CD14-positive monocyte (primary cell): ENCODE data around the gene CCDC3. TPM values are rescaled to one million over a fixed set of nuclear protein-coding genes. Genes with fewer than 3 reads are reported as not detected.

Experiments used
- DNase-seq, 3 donors: peaks; one replicate each; pipeline ENCODE4 v3.0.0-alpha.2; 2011 to 2022
- H2AFZ ChIP-seq: 2 replicates; pipeline ENCODE4 v1.6.0; 2012; ENCODE audit warnings: mild to moderate bottlenecking, low read depth, low read length, inconsistent platforms; ENCODE audit not compliant: insufficient read depth, poor library complexity, severe bottlenecking
- H3K27ac ChIP-seq, 2 donors: 1 replicate in 1 of 2; 2 replicates in 1 of 2; pipeline ENCODE4 v1.5.1; 2012 to 2013; ENCODE audit warnings: low read length in 2 of 2, control low read depth in 1 of 2, inconsistent platforms in 1 of 2, low read depth in 1 of 2, mild to moderate bottlenecking in 1 of 2
- H3K27me3 ChIP-seq, 2 donors: one replicate each; pipeline versions ENCODE4 v1.6.0 to v1.6.1; 2011 to 2013; ENCODE audit warnings: low read length in 2 of 2; ENCODE audit not compliant: control insufficient read depth in 2 of 2, insufficient read depth in 2 of 2
- H3K36me3 ChIP-seq, 2 donors: replicated peaks in 1 of 2; 1 replicate in 1 of 2; 2 replicates in 1 of 2; pipeline versions ENCODE4 v1.5.1 to v1.6.1; 2012 to 2013; ENCODE audit warnings: low read length in 2 of 2, control low read depth in 1 of 2, inconsistent platforms in 1 of 2, mild to moderate bottlenecking in 1 of 2; ENCODE audit not compliant: insufficient read depth in 2 of 2, control insufficient read depth in 1 of 2
- H3K4me1 ChIP-seq, 2 donors: 1 replicate in 1 of 2; 2 replicates in 1 of 2; pipeline versions ENCODE4 v1.5.1 to v1.6.1; 2012 to 2013; ENCODE audit warnings: low read length in 2 of 2, control low read depth in 1 of 2, inconsistent platforms in 1 of 2, mild to moderate bottlenecking in 1 of 2, moderate library complexity in 1 of 2; ENCODE audit not compliant: insufficient read depth in 2 of 2, control insufficient read depth in 1 of 2
- H3K4me2 ChIP-seq: replicated peaks from 2 replicates; pipeline ENCODE3; 2012; ENCODE audit warnings: low read length, moderate library complexity, mild to moderate bottlenecking; ENCODE audit not compliant: poor library complexity, severe bottlenecking; ENCODE audit errors: extremely low read depth
- H3K4me3 ChIP-seq, 3 experiments: fragments of 200-600 bp in 1 of 3; sonication (generic) in 1 of 3; replicated peaks in 1 of 3; 1 replicate in 2 of 3; 2 replicates in 1 of 3; pipeline ENCODE4 v1.5.1; 2011 to 2013; ENCODE audit warnings: low read length in 3 of 3, mild to moderate bottlenecking in 3 of 3, control low read depth in 2 of 3, low read depth in 2 of 3, inconsistent platforms in 1 of 3, moderate library complexity in 1 of 3
- H3K79me2 ChIP-seq: 2 replicates; pipeline ENCODE4 v1.6.0; 2012; ENCODE audit warnings: mild to moderate bottlenecking, control low read depth, inconsistent platforms, low read length, moderate library complexity; ENCODE audit not compliant: insufficient read depth
- H3K9ac ChIP-seq: 2 replicates; pipeline ENCODE4 v1.6.0; 2017; ENCODE audit warnings: low read length, mild to moderate bottlenecking; ENCODE audit not compliant: insufficient read depth, poor library complexity, severe bottlenecking
- H3K9me3 ChIP-seq, 2 donors: replicated peaks in 1 of 2; 1 replicate in 1 of 2; 2 replicates in 1 of 2; pipeline versions ENCODE4 v1.5.1 to v1.6.1; 2012 to 2013; ENCODE audit warnings: low read length in 2 of 2, control low read depth in 1 of 2; ENCODE audit not compliant: control insufficient read depth in 1 of 2, insufficient read depth in 1 of 2
- H4K20me1 ChIP-seq: 2 replicates; pipeline ENCODE4 v1.6.0; 2012; ENCODE audit warnings: mild to moderate bottlenecking, low read length, control low read depth, moderate library complexity; ENCODE audit not compliant: insufficient read depth
- H3K27ac Mint-ChIP-seq, 7 donors: one replicate each; pipeline ENCODE4 v1.8.0; 2020; ENCODE audit warnings: mild to moderate bottlenecking in 7 of 7, mixed read lengths in 7 of 7, moderate library complexity in 6 of 7, inconsistent platforms in 2 of 7
- H3K27me3 Mint-ChIP-seq, 3 donors: one replicate each; pipeline ENCODE4 v1.8.0; 2021 to 2022; ENCODE audit warnings: low read depth in 3 of 3, mild to moderate bottlenecking in 3 of 3, mixed read lengths in 3 of 3, moderate library complexity in 3 of 3, inconsistent platforms in 1 of 3
- H3K36me3 Mint-ChIP-seq, 2 donors: one replicate each; pipeline ENCODE4 v1.8.0; 2020; ENCODE audit warnings: mixed read lengths in 2 of 2, inconsistent platforms in 1 of 2, mild to moderate bottlenecking in 1 of 2
- H3K4me1 Mint-ChIP-seq: one replicate; pipeline ENCODE4 v1.8.0; 2020; ENCODE audit warnings: mild to moderate bottlenecking, mixed read lengths
- H3K4me3 Mint-ChIP-seq, 2 donors: one replicate each; pipeline ENCODE4 v1.8.0; 2020; ENCODE audit warnings: mild to moderate bottlenecking in 2 of 2, mixed read lengths in 2 of 2, moderate library complexity in 1 of 2
- H3K9me3 Mint-ChIP-seq, 7 donors: one replicate each; pipeline ENCODE4 v1.8.0; 2020 to 2022; ENCODE audit warnings: mixed read lengths in 7 of 7, mild to moderate bottlenecking in 6 of 7, moderate library complexity in 6 of 7, inconsistent platforms in 2 of 7
- CTCF ChIP-seq: fragments of 200-600 bp; IDR thresholded peaks from one replicate; pipeline ENCODE4 v1.8.0; 2022; ENCODE audit warnings: antibody characterized with exemption, mild to moderate bottlenecking
- WGBS: methylation state at CpG from one replicate; pipeline ENCODE4 v1.1.5; 2013; ENCODE audit warnings: missing lambda C conversion rate; ENCODE audit not compliant: insufficient coverage; 5-methylcytosine and 5-hydroxymethylcytosine counted together
- intact Hi-C, 2 donors: fragments of 100-400 bp; cut with micrococcal nuclease; formaldehyde crosslinking; loops; one replicate each; pipeline versions ENCODE4 v1.15.0 to v1.15.1; 2023
- polyA plus RNA-seq, 3 donors: library from polyadenylated mRNA; depleted of rRNA in 1 of 3; unstranded in 2 of 3; stranded (reverse) in 1 of 3; fragments of 300-500 nt in 2 of 3; fragments of >200 nt in 1 of 3; fragmentation: Illumina TruSeq in 2 of 3; gene quantifications; 1 replicate in 2 of 3; 2 replicates in 1 of 3; pipeline ENCODE4 v1.2.3, GENCODE V29; 2012 to 2021

Gene CCDC3
- polyA plus RNA-seq, 3 donors, result not detected

DNA sequence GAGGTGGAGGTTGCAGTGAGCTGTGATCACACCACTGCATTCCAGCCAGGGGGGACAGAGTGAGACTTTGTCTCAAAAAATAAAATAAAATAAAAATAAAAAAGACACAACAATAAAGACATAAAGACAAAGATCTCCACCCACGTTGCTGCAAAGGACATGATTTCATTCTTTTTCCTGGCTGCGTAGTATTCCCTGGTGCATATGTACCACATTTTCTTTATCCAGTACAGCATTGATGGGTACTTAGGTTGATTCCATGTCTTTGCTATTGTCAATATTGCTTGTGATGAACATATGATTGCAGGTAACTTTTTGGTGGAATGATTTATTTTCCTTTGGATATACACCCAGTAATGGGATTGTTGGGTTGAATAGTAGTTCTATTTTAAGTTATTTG, 42.0 kb upstream of the CCDC3 start:
- H3K9me3 ChIP-seq, result peaks cover 0 to 4% of the 10 kb centered on the region in 2 donors
- Mint-ChIP-seq H3K9me3 (peaks cover 0 to 5% (median 3%) of the 10 kb centered on the region in 7 donors), H3K4me3 (no peak overlapping the region), H3K27ac (no peak overlapping the region), H3K27me3 (peaks cover 0 to 2% (median 0%) of the 10 kb centered on the region in 3 donors), H3K36me3 (no peaks in the 10 kb centered on the region), H3K4me1 (no peaks in the 10 kb centered on the region)
- H3K79me2 ChIP-seq, result no peaks in the 10 kb centered on the region
- H3K27ac ChIP-seq, result no peak overlapping the region
- 100% methylated on average over 1 of the region's 2 CpGs for WGBS
- intact Hi-C loops, result no loop called here
- no peak overlapping the region for H3K4me3 ChIP-seq
- H4K20me1 ChIP-seq, result no peaks in the 10 kb centered on the region
- H3K4me1 ChIP-seq, result no peaks in the 10 kb centered on the region
- no peaks in the 10 kb centered on the region for H3K36me3 ChIP-seq
- H2AFZ ChIP-seq, result no peak overlapping the region
- H3K27me3 ChIP-seq, result no peaks in the 10 kb centered on the region
- no peak for DNase-seq
- no peak overlapping the region for H3K9ac ChIP-seq
- no peak for TF ChIP-seq CTCF
- no peak overlapping the region for H3K4me2 ChIP-seq

DNA sequence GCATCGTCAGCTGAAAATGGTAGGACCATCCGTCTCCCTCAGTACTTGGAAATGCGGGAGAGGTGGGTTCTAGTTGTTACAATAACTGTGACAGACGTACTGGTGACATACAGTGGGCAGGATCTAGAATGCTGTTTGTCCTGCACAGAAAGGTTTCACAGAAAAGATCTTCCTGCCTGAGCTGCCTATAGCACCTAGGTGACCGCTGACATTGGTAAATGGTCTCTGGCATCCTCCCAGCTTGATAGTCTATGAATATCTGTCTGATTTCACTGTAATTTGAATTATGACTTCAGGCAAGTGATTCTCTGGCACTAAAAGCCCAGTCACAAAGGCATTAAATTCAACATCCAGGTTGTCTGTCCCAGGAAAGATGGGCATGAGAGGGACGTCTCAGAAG, 38.2 kb upstream of the CCDC3 start:
- Mint-ChIP-seq H3K4me3 (no peak overlapping the region), H3K4me1 (no peaks in the 10 kb centered on the region), H3K27ac (no peak overlapping the region), H3K27me3 (peaks cover 2 to 4% (median 3%) of the 10 kb centered on the region in 3 donors), H3K9me3 (peaks cover 0 to 6% (median 2%) of the 10 kb centered on the region in 7 donors), H3K36me3 (no peaks in the 10 kb centered on the region)
- WGBS, result 97% methylated on average over 3 of the region's 6 CpGs
- no peak overlapping the region for H3K9ac ChIP-seq
- H3K27ac ChIP-seq, result no peak overlapping the region
- no peak for TF ChIP-seq CTCF
- H3K4me3 ChIP-seq, result no peak overlapping the region
- no peaks in the 10 kb centered on the region for H4K20me1 ChIP-seq
- no peaks in the 10 kb centered on the region for H3K27me3 ChIP-seq
- peaks cover 0 to 4% of the 10 kb centered on the region in 2 donors for H3K9me3 ChIP-seq
- no peak for DNase-seq
- intact Hi-C loops, result no loop called here
- H2AFZ ChIP-seq, result no peak overlapping the region
- no peaks in the 10 kb centered on the region for H3K36me3 ChIP-seq
- no peak overlapping the region for H3K4me2 ChIP-seq
- H3K4me1 ChIP-seq, result no peaks in the 10 kb centered on the region
- no peaks in the 10 kb centered on the region for H3K79me2 ChIP-seq
